Hepatic stellate cell (primary cell): ENCODE data around the gene FXYD6.

Experiments used
- DNase-seq: peaks from one replicate; pipeline ENCODE4 v3.0.0; 2011; ENCODE audit warnings: low spot score

Gene FXYD6

DNA sequence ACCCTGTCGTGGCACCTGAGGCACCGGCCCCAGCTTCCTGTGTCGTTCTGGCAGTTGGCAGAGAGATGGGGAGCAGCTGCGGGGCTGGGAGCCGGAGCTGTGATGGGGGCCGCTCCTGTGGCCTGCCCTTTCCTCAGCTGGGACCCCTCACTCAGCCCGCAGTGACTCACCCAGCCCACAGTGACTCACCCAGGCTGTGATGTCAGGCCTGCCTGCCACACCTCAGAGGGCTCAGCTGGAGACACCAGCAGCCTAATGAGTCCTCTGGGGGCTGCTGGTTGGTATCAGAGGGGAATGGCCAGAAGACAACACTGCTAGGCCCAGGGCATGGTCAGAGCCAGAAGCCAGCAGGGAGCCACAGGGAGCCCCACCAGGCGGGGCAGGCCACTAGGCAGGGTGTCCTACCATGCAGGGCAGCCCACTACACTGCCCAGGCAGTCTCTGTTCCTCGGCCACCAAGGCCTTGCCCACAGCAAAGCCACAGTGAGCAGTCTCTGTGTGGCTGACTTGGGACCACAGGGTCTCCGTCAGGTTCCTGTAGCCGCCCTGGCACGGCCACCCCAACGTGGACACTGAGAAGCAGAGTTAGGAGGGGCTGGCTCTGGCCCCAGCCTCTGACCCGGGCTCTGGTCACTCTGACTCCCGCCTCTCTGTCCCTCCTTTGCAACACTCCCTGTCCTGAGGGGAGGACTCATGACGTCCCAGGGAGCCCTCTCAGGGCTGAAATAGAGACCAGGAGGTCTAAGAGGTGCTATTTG is 47.7 kb downstream of the FXYD6 start:
- DNase-seq: peak; percentile 42

GRCh38 chr11:117827521-117828511 is 48.6 kb downstream of the FXYD6 start:
- DNase-seq: no peak

DNA sequence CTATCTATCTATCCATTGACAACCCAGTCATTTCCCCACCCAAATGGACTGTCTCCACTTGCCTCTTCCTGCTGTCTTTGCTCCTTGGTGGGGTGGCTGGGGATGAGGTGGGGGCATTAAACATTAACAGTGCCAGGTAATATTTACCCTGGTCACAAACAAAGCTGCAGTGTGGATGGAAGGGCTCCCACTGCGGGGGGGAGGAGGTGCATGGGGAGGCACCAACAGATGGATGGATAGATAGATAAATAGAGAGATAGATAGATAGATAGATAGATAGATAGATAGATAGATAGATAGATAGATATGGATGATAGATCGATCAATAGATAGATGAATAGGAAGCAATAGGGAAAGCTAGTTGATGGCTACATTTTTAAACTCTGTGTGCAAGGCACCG is 49.6 kb downstream of the FXYD6 start:
- DNase-seq: no peak

DNA sequence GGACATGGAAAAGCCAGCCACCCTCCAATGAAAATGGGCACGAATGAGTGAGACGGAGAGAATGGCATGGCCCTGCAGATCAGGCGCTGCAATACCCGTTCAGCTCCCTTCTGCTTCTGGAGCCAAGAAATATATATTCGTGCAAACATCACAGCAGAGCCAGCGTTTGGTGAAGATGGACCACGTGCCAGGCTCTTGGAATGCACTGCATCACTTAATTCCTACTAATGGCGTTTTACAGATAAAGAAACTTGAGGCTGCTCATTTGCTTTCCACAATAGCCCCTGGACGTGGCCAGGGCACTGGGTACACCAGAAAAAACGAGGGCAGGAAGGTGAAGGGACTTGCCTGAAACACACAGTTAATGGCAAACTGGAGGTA is 50.3 kb downstream of the FXYD6 start:
- DNase-seq: no peak

DNA sequence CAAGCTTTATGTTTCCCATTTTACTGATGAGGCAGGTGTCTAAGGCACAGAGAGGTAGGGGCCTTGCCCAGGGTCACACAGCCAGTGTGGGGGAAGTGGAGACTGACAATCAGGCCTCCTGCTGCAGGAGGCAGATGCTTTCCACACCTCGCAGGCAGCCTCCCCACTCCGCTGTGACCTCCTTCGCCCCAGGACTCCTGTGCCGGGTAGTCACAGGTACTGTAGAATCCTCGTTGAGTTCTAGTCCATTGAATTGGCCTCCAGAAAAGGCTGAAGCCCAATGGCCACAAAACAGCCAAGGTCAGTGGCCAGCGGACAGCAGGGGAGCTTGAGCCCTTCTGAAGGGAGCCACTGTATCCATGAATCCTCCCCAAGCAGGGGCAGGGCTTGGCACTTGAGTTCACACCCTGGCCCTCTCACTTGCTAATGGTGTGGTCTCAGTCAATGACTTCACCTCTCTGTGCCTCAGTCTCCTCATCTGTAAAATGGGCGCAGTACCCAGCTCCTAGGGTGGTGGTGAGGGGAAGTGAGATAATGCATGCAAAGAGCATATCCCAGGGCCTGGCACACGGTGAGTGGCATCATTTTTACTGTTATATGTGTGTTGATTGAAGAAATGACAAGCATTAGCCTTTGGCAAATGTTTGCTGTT is 50.8 kb downstream of the FXYD6 start:
- DNase-seq: no peak

- no peak for DNase-seq
These were observed 51.6 kb downstream of the FXYD6 start, which contains the start of gene FXYD2 for GRCh38 chr11:117824571-117825537. Gene FXYD2, minus strand, starts transcription at chr11:117824744. Its CDS starts 66 bp downstream, at chr11:117824678.

DNA sequence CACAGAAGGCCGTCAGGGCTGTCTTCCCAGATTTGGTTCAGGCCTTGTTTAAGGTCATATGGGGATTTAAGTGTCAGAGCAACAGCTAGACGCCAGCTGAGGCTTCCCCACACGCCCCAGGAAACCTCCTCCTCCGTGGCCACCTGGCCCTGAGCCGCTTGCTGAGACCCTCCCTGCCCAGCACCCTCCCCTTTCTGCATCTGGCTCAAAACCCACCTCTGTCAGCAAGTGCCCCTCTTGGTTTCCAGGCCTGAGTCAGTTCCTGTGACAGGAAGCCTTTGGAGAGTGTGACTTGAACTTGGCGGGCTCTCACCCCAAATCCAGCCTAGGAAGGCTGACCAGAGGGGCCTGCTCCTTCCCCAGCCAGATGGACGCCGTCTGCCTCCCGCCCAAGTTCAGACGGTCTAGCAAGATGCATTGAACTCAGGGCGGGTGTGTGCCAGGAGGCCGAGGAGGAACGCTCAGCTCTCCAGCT is 52.5 kb downstream of the FXYD6 start:
- no peak for DNase-seq

- DNase-seq: no peak
These were observed 53.0 kb downstream of the FXYD6 start for GRCh38 chr11:117823294-117823945.

DNA sequence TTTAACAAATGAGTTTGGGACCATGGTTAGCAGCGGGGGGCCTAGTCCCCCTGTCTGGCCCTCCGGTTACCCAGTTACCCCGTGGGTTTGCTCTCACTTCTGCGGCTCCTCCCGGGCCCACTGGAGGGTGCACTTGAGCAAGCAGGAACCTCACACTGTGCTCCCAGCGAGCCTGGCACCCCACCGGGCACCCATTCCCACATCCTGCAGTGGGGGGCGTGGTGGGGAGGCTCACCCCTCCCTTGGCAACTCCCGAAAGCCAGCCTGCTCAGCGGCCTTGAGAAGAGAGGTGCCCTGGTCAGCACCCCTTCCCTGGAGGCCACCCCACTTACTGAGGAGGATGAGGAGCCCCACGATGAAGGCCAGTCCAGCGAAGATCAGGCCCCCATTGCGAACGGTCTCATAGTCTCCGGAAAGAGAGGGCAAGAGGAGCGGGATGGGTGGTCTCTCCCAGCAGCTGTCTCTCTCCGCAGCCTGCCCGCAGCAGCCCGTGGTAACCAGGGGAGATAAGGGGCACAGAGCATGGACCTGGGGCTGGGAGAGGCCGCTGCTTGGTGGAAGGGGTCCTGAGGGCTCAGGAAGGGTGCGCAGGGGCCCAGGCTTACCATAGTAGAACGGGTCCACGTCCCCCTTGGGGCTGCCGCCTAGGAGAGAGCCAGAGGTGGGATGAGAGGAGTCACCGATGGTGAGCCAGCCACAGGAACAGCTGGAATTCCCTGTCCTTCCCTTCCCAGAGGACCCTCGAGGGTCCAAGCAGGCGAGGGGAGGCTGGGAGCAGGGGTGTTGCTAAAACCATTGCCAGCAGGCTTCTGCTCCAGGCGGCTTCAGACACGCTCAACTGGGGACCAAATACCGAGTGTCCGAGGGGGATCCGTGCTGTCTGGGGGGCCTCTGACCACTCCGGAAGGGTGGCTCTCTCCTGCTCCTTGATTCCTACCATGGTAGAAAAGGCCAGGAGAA is 54.1 kb downstream of the FXYD6 start:
- DNase-seq: no peak

GRCh38 chr11:117821431-117821830 is 55.0 kb downstream of the FXYD6 start:
- no peak for DNase-seq

GRCh38 chr11:117820516-117820915 is 55.9 kb downstream of the FXYD6 start:
- DNase-seq: no peak

GRCh38 chr11:117820071-117820470 is 56.4 kb downstream of the FXYD6 start:
- no peak for DNase-seq

DNA sequence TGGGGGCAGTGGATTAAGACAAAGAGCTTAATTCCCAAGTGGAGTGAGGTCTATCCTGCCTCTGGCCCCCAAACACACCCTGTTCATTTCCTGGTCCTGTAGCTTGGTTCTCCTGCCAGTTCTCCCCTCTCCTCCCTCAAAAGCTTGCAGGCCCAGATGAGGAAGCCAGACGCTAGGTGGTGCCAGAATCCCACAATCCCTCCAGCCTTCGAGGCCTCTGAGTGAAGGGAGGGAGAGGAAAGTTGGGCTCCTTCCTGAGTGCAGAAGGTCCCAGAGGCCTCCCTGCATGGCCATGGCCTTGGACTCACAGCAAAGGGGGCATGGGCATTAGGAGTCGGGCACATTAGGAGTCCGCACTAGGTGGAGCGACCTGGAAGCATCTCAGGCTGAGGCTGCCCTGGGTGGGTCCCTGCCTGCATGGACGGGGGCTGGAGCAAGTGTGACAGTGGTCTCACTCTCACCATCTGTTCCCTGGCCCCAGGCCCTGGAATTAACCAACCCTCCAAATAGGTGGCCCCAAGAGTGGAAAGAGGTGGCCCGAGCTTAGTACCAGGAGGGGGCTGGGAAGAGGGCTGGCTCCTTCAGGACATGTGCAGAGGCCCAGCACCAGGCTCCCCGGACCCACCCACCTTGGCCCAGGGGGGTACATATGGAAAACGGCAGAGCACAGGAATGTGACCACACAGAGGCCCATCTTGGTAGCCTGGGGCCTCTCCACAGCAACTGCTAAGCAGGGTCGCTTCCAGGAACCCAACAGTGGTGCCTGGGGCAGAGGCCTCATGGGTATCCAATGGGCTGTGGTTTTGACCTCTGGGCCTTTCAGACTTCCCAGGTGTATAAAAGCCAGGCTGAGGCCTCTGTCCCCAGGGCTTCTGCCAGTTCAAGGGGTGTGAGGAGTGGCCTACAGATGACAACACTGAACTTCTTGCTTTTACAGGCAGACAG is 57.1 kb downstream of the FXYD6 start:
- DNase-seq: peak; percentile 65

DNA sequence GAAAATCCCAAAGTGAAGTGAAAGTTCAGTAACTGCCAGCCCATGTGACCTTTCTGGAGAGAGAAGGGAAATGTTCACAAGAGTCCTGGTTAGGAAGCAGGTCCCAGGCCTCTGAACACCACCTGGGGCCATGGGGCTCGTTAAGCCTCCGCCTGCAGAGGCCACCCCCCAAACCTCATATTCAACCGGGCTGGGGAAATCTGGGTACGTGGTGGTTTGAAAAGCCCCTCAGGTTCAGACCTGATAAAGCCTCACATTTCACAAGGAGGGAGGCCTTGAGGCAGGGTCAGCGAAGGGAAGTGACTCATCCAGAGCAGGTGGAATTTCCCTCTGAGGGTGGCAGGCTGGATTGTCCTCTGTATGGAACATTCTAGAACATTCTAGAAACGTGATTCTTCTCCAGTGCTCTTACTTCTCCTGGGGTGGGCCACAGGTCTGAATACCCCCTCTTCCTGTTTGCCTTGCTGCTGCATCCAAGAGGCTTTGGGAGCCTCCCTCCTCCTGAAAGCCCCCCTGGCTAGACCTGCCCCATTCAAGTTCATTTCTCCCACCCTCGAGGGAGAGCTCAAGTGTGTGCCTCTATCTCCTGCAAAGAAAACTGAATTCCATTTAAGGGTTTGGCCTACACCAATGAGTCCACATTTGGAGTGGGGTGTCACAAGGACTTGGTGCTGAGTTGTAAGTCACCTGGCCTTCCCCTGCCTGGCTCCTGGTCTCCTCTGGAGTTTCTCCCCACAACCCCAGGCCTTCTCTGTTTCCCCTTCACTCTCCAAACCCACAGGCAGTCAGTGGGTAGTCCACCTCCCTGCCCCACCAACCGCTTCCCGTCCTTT is 58.2 kb downstream of the FXYD6 start:
- DNase-seq: no peak

DNA sequence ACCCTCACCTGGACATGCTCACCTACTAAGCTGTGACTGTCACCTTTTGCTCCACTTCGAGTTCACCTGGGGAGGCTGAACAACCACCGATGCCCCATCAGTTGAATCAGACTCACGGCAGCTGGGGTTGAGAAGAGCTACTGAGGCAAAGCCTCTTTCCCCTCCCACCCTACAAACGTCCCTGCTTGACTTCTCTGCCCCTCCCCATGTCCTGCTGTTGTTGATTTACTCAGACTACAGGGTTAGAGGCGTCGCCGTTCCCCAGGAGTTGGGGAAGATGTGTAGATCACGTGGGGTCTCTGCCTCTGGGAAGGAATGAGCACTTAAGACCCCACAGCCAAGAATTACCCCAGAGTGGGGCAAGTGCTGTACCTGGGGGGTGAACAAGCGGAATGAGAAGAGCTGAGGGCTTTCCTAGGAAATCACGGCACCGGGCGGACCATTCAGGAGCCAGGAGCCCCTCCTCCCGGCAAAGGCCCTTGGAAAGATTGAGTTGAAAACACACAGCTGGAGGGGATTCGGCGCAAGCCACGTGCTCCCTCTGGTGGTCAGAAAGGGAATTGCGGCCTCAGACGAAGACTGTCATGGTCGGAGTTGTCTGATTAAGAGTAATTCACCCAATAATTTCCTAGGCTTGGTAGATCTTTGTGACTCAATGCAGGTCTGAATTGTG is 59.0 kb downstream of the FXYD6 start:
- DNase-seq: peak; percentile 79

DNA sequence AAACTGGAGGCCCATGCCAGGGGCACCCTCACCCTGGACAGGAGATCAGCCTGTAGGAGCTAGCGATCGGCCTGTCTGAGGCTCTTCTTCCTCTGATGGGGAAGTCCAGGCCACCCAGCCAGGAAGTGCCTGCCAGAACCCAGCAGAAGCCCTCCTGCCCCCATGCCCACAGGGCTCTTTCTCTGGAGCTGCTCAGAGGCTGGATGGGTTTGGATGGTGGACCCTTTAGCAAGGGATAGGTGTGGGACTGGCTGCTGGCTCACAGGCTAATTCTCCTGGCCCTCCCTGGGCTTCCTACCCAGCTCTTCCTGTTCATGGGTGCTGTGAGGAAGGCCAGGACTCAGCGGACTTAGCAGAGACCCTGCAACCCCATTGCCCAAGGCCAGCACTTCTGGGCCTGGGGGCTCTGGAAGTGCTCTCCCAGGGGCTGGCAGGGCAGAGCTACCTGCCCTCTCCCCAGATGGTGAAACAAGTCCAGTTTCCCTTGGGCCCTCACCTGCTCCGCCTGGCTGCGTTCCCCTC is 59.6 kb downstream of the FXYD6 start:
- DNase-seq: no peak
